GM12875 (cell line): Measurements from ENCODE around the gene XPO5.

Experiments used
- H3K4me3 ChIP-seq: one replicate; pipeline ENCODE4 v1.5.1; 2011; ENCODE audit warnings: low read depth, low read length, control low read depth
- CTCF ChIP-seq: IDR thresholded peaks from 2 replicates; pipeline ENCODE4 v1.5.1; 2011; ENCODE audit warnings: low read depth, mild to moderate bottlenecking, control low read depth, inconsistent platforms, low read length, moderate library complexity, borderline replicate concordance; ENCODE audit not compliant: insufficient read depth

Gene XPO5

GRCh38 chr6:43509142-43509983, 66.5 kb downstream of the XPO5 start:
- TF ChIP-seq CTCF = no peak
- peak overlapping the region; percentile 51 for H3K4me3 ChIP-seq

- no peak for TF ChIP-seq CTCF
- H3K4me3 ChIP-seq = no peak overlapping the region
These were observed 67.2 kb downstream of the XPO5 start for GRCh38 chr6:43508481-43509141.

- peak; percentile 92 for TF ChIP-seq CTCF
- H3K4me3 ChIP-seq = no peak overlapping the region
These were observed 69.0 kb downstream of the XPO5 start for GRCh38 chr6:43506667-43507471.

- no peak for TF ChIP-seq CTCF
- no peak overlapping the region for H3K4me3 ChIP-seq
These were observed 69.7 kb downstream of the XPO5 start for GRCh38 chr6:43506171-43506570.

- no peak for TF ChIP-seq CTCF
- no peak overlapping the region for H3K4me3 ChIP-seq
These were observed 70.1 kb downstream of the XPO5 start for GRCh38 chr6:43505718-43506117.

GRCh38 chr6:43504756-43505593, 70.9 kb downstream of the XPO5 start:
- no peak for TF ChIP-seq CTCF
- H3K4me3 ChIP-seq = no peak overlapping the region
